ENCODE data around the gene RASSF8. TPM values are rescaled to one million over a fixed set of nuclear protein-coding genes. Genes with fewer than 3 reads are reported as not detected.

The RASSF8 gene
- total and polyA plus RNA-seq, 2 donors (not counting 3 experiments of a cell fraction or from before 2014, with no cell fraction given) = 11.1 to 59.3 TPM

DNA sequence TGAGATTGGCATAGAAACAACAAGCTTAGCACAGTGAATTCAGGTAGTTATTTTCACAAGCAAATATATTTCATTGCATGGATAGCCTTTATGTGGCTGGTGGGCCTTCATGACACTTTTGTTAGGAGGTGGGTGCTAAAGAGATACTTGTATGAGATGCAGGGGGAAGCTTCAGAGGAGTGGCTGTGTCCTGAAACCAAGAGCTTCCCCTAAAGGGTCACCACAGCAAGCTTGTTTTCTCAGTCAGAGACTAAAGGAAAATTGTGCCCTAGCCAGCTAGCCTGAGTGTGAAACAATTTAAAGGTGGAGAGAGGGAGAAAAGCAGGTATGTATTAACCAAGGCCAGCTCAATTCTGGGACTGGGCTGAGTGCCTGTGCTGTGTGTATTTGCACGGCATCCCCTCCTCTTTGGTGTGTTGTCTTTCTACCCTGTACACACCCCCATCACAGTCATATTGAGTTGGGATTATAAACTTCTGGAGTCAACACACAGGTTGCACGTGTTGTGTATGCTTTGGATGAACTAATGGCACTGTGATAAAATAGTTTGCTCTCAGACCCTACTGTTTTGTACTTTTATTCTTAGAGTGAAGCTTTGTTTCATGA is 79.2 kb downstream of the RASSF8 start:
- H4K20me1 ChIP-seq (replicated peaks; ENCODE audit: control insufficient read depth, extremely low read depth, insufficient read depth, low read length) = peaks cover 3% of the 10 kb centered on the region
- no peak overlapping the region for H3K4me2 ChIP-seq (ENCODE audit: insufficient read depth, low read length)
- ChIA-PET POLR2A (no interaction called here), CTCF (interaction anchor here (1.2 to 2.2 kb wide), 2 partner anchors 17 to 602 kb away, joined by 3 to 7 read pairs; no protein-coding TSS in a partner anchor)
- DNase-seq (ENCODE audit: low read depth, low spot score) = no peak
- dilution Hi-C loops (cut with MboI; ENCODE audit: extremely low pct_ligation_motif_present, low sequenced_read_pairs) = no loop called here
- H3K27ac ChIP-seq (ENCODE audit: insufficient read depth, low read depth, low read length) = no peak overlapping the region
- BruUV-seq (replicated peaks) = no TSS peak
- H3K4me1 ChIP-seq (ENCODE audit: control insufficient read depth, extremely low read depth, insufficient read depth, low read length) = peaks cover 4% of the 10 kb centered on the region
- H2AFZ ChIP-seq (ENCODE audit: low read depth, low read length) = no peak overlapping the region
- peaks cover 58% of the 10 kb centered on the region for H3K79me2 ChIP-seq (ENCODE audit: control insufficient read depth, insufficient read depth, low read length)
- H3K4me3 ChIP-seq (replicated peaks in 1 of 3; ENCODE audit: insufficient read depth in 1 of 3, low read depth in 1 of 3, low read length in 3 of 3) = no peak overlapping the region
- no peak for TF ChIP-seq CTCF (IDR thresholded peaks at IDR 0.05; ENCODE audit: extremely low read depth in 1 of 2, insufficient read depth in 1 of 2, low read depth in 1 of 2, low read length in 2 of 2)
- TF ChIP-seq MYC (IDR thresholded peaks at IDR 0.05; ENCODE audit: low read depth, low read length) = no peak
- no peak for TF ChIP-seq POLR2AphosphoS5 (IDR thresholded peaks at IDR 0.05; ENCODE audit: insufficient read depth, low read depth, low read length)
- no peak for TF ChIP-seq MAX (IDR thresholded peaks at IDR 0.05; ENCODE audit: insufficient read depth, insufficient read length)
- no peak for TF ChIP-seq EZH2 (IDR thresholded peaks at IDR 0.05; ENCODE audit: borderline replicate concordance, low read depth, low read length, severe bottlenecking)
- no peak for TF ChIP-seq FOS (IDR thresholded peaks at IDR 0.05; ENCODE audit: borderline replicate concordance, insufficient read depth, low read length)
- no peak for TF ChIP-seq POLR2A (IDR thresholded peaks at IDR 0.05; ENCODE audit: low read depth, low read length)
- no peak for TF ChIP-seq GATA2 (IDR thresholded peaks at IDR 0.05; ENCODE audit: insufficient read depth, insufficient read length, low read depth, low read length)
- no peak for TF ChIP-seq JUN (IDR thresholded peaks at IDR 0.05; ENCODE audit: borderline replicate concordance, insufficient read depth, insufficient read length, low read depth)
- H3K9ac ChIP-seq (replicated peaks; ENCODE audit: extremely low read depth, insufficient read depth, low read length) = no peak overlapping the region
- no peaks in the 10 kb centered on the region for H3K27me3 ChIP-seq (ENCODE audit: control insufficient read depth in 2 of 2, insufficient read depth in 2 of 2, low read length in 2 of 2)
- no peak for FAIRE-seq
- no peaks in the 10 kb centered on the region for H3K36me3 ChIP-seq (ENCODE audit: control insufficient read depth in 2 of 2, extremely low read depth in 1 of 2, insufficient read depth in 2 of 2, low read length in 2 of 2)
- H3K9me1 ChIP-seq (replicated peaks; ENCODE audit: control insufficient read depth, extremely low read depth, insufficient read depth, low read length) = no peaks in the 10 kb centered on the region
- intact Hi-C loops (cut with micrococcal nuclease) = no loop called here
- H3K9me3 ChIP-seq (replicated peaks; ENCODE audit: control insufficient read depth, insufficient read depth, low read length) = no peaks in the 10 kb centered on the region

All from endothelial cell of umbilical vein (primary cell).